GM13977 (cell line): ENCODE measurements around the gene CFI.

Experiments used
- DNase-seq: peaks from one replicate; pipeline ENCODE4 v3.0.0; 2012; ENCODE audit warnings: low spot score
- in situ Hi-C: fragments of 300-500 bp; cut with MboI; formaldehyde crosslinking; loops from one replicate; pipeline ENCODE4 v1.12.0; 2022; ENCODE audit warnings: low sequenced_read_pairs, low pct_unique_long_range_greater_than_20kb, mixed read lengths, inconsistent platforms; ENCODE audit not compliant: unreplicated experiment
- TF ChIP-seq, protein P1 (sequence below): IDR thresholded peaks from 2 replicates; pipeline ENCODE4 v1.5.1; 2012; ENCODE audit warnings: mild to moderate bottlenecking, control low read depth; ENCODE audit not compliant: insufficient read depth; ENCODE audit errors: extremely low read depth, missing control alignments

CFI gene

DNA sequence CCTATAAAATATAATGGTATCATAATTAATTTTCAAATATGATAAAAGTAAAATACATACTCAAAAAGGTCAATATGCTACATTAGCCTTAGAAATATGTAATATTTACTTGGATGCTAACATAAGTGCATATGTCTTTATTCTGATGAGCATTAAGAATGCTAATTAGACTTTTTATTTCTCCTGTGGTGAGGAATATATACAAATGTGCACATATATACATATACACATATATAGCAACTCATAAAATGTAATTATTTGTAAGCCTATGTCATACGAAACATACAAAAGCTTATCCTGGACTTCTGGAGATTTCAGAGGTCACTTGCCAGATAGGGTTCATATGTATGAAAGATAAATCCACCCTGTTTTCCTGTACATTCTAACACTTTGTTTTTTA, 83.0 kb downstream of the CFI start:
- in situ Hi-C loops: no loop called here
- no peak for DNase-seq
- TF ChIP-seq, protein P1, sequence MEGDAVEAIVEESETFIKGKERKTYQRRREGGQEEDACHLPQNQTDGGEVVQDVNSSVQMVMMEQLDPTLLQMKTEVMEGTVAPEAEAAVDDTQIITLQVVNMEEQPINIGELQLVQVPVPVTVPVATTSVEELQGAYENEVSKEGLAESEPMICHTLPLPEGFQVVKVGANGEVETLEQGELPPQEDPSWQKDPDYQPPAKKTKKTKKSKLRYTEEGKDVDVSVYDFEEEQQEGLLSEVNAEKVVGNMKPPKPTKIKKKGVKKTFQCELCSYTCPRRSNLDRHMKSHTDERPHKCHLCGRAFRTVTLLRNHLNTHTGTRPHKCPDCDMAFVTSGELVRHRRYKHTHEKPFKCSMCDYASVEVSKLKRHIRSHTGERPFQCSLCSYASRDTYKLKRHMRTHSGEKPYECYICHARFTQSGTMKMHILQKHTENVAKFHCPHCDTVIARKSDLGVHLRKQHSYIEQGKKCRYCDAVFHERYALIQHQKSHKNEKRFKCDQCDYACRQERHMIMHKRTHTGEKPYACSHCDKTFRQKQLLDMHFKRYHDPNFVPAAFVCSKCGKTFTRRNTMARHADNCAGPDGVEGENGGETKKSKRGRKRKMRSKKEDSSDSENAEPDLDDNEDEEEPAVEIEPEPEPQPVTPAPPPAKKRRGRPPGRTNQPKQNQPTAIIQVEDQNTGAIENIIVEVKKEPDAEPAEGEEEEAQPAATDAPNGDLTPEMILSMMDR: no peak

DNA sequence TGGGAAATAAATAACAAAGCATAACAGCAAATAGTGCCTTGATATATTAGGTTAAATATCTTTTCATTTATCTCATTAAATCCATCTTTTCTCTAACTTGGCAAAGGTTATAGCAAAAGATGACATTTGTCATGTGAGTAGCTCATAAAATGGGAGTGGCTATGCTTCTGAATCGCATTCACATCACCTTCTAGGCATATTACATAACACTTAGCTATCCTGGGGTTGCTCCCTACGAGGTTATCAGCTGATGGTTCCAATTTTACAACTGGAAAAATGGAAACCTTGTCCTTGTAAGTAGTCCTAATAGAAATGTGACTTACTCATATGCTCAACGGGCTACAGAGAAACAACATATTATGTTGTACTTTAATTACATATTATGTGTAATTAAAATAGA, 88.3 kb downstream of the CFI start:
- TF ChIP-seq, protein P1: no peak
- in situ Hi-C loops: no loop called here
- DNase-seq: no peak

DNA sequence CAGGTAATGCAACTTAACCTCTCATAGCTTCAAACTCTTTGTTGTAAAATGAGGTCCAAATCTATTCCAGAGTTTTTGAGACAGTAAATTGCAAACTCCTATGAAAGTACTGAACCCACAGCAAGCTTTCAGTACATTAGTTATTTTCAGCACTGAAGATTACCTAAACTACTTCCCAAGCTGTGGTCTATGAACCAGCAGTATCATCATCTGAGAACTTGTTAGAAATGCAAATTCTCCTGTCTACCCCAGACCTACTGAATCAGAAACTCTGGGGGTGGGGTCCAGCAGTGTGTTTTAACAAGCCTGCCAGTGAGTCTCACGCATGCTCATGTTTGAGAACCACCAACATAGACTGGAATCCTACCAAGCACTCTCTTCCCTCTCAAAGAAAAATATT, 92.8 kb downstream of the CFI start:
- in situ Hi-C loops: no loop called here
- TF ChIP-seq, protein P1: no peak
- peak; percentile 54 for DNase-seq

DNA sequence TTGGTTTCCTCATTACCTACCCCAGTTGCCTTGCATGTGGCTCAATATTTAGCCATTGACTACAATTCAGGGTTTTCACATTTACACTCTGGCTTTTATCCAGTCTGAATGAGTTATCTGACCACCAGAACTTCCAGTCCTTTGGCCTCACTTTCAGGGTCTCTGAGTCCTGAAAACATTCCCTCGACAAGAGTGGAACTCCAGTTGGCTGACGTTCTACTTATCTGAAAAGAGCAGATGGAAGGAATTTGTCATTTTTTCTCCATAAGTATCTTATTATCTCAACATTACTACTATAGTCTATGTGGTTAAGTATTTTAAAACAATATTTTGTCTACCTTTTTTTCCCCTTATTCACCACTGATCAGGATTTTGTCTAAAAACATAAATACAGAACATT, 93.4 kb downstream of the CFI start:
- TF ChIP-seq, protein P1: no peak
- in situ Hi-C loops: no loop called here

DNA sequence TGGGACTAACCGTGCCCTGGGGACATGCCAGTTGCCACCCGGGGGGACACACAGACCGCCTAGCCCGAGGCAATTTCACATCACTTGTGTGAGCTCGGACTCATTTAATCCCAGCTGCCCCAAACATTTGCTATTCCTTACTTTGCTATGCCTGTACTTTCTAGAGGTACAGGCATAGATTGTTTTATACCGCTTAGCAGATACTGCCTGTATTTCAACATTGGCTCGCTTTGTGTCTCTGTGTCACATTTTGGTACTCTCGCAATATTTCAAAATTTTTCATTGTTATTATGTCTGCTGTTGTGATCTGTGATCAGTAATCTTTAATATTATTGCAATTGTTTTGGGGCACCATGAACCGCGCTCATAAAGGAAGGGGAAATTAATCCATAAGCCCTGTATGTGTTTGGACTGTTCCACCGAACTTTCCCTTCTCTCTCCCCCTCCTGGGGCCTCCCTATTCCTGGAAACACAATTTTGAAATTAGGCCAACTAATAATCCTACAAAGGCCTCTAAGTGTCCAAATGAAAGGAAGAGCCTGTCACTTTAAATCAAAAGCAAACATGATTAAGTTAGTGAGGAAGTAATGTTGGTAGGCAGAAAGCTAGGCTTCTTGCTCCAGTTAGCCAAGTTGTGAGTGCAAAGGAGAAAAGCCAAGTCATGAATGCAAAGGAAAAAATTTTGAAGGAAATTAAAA, 98.0 kb downstream of the CFI start:
- TF ChIP-seq, protein P1: no peak
- in situ Hi-C loops: no loop called here
- DNase-seq: no peak

More for the DNA sequence above, 93.4 kb downstream of the CFI start:
- no peak for DNase-seq

DNA sequence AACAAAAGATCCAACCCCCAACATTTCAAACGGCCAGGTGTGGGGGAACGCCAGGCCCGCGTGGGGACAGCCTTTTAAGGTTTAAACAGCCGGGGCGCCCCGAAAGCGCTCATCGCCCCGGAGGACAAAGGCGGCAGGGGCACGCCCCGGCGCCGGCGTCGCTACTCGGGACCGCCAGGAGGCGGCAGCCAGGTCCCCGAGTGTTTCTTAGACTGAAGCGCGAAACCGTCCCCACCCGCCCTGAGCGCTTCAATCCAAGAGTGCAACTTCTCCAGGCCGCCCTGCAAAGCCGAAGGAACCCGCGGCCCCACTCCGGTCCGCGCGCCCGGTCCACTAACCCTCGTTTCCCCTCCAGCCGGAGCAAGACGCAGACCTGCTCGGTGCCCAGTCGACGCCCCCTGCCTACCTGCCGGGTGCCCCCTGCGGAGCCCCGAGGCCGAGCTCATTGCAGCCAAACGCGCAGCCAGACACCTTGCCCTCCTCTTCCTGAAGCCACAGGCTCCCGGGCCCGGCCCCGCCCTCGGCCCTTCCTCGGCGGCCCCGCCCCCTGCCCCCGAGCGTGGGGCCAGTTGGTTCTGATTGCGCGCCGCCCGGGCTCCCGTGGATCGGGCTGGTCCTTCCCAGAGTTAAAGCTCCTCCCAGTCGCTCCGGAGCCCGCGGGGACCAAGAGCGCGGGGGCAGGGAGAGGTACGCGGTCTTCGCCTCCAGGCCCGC, 98.7 kb downstream of the CFI start, which contains the start of gene CASP6:
CASP6 (minus strand) TSS at position 496 of the 714 bp plus-strand sequence; CDS start at position 446, 50 bp downstream.
- TF ChIP-seq, protein P1: peak; percentile 78
- peak; percentile 83 for DNase-seq
- in situ Hi-C loops: no loop called here
